Fibroblast of lung (primary cell): ENCODE measurements around the gene TET1.

Experiments used
- CTCF ChIP-seq, 2 donors: IDR thresholded peaks in 1 of 2; conservative IDR thresholded peaks in 1 of 2; 1 replicate in 1 of 2; 2 replicates in 1 of 2; pipeline ENCODE4 v1.5.1; 2011 to 2012; ENCODE audit warnings: low read length in 2 of 2, control low read depth in 1 of 2, inconsistent platforms in 1 of 2, low read depth in 1 of 2, mild to moderate bottlenecking in 1 of 2
- EZH2 ChIP-seq: IDR thresholded peaks from 2 replicates; pipeline ENCODE4 v1.5.1; 2012; ENCODE audit warnings: low read length, control low read depth, mild to moderate bottlenecking; ENCODE audit errors: missing control alignments

- no peak for TF ChIP-seq CTCF (conservative IDR thresholded peaks at IDR 0.05 in 1 of 2, IDR thresholded peaks at IDR 0.05 in 1 of 2; ENCODE audit: low read depth in 1 of 2, low read length in 2 of 2)
- TF ChIP-seq EZH2 = no peak
Measured at GRCh38 chr10:68526634-68527307, 33.4 kb upstream of the TET1 start.
